GM18909 (cell line): ENCODE results near the gene ASF1B.
A peak's percentile ranks its signal among the peaks of the same experiment; 100 is the strongest.

Experiments used
- ATAC-seq: cut with Tn5 transposase; IDR thresholded peaks from one replicate; pipeline ENCODE4 v1.9.1; 2021; ENCODE audit warnings: mild to moderate bottlenecking; ENCODE audit not compliant: unreplicated experiment, poor library complexity

The ASF1B gene

GRCh38 chr19:14141041-14141440 is 4.7 kb upstream of the ASF1B start:
- ATAC-seq, result no peak

- no peak for ATAC-seq
These were observed 3.6 kb upstream of the ASF1B start for GRCh38 chr19:14139944-14140343.

- ATAC-seq, result no peak
These were observed 2.3 kb upstream of the ASF1B start for GRCh38 chr19:14138576-14139265.

GRCh38 chr19:14135985-14136508 is 342 bp downstream of the ASF1B start:
- no peak for ATAC-seq

- no peak for ATAC-seq
These were observed 1.0 kb downstream of the ASF1B start for GRCh38 chr19:14135355-14135754.

- ATAC-seq, result no peak
These were observed 8.4 kb downstream of the ASF1B start for GRCh38 chr19:14127929-14128509.

- ATAC-seq, result no peak
These were observed 9.2 kb downstream of the ASF1B start for GRCh38 chr19:14127176-14127575.

- no peak for ATAC-seq
These were observed 13.5 kb downstream of the ASF1B start for GRCh38 chr19:14122924-14123323.

GRCh38 chr19:14120497-14120780 is 15.9 kb downstream of the ASF1B start:
- ATAC-seq, result no peak

- no peak for ATAC-seq
These were observed 16.5 kb downstream of the ASF1B start for GRCh38 chr19:14119644-14120496.

GRCh38 chr19:14119146-14119545 is 17.2 kb downstream of the ASF1B start:
- no peak for ATAC-seq

- ATAC-seq, result peak; percentile 43
These were observed 18.0 kb downstream of the ASF1B start for GRCh38 chr19:14118165-14119051.

- peak; percentile 82 for ATAC-seq
These were observed 18.7 kb downstream of the ASF1B start, which contains the start of gene PRKACA for GRCh38 chr19:14117668-14118164. Gene PRKACA, minus strand, starts transcription at chr19:14117762. Its CDS starts 215 bp downstream, at chr19:14117547.

GRCh38 chr19:14116918-14117578 is 19.3 kb downstream of the ASF1B start:
- ATAC-seq, result peak; percentile 15

- no peak for ATAC-seq
These were observed 19.9 kb downstream of the ASF1B start for GRCh38 chr19:14116525-14116917.

GRCh38 chr19:14115756-14116155 is 20.6 kb downstream of the ASF1B start:
- no peak for ATAC-seq

GRCh38 chr19:14114854-14115253 is 21.5 kb downstream of the ASF1B start:
- no peak for ATAC-seq

GRCh38 chr19:14114439-14114838 is 21.9 kb downstream of the ASF1B start:
- ATAC-seq, result no peak

- no peak for ATAC-seq
These were observed 22.5 kb downstream of the ASF1B start for GRCh38 chr19:14113762-14114414.
